Stimulated activated CD8-positive, alpha-beta memory T cell treated with anti-CD3 and anti-CD28 coated beads, Interleukin-12 subunit alpha, Interleukin-12 subunit beta, amount 100 ng/mL, for 24 hours (primary cell): ENCODE results near the gene NPNT.
"Not testable (repeated sequence)": the region's sequence is repeated elsewhere in the genome, so short reads cannot be mapped to it uniquely, and the experiment has no call there.

Experiments
- DNase-seq: peaks from one replicate; pipeline ENCODE4 v3.0.0-alpha.2; 2020; ENCODE audit errors: extremely low read depth

Gene NPNT

GRCh38 chr4:105894660-105895582, at the start of gene NPNT:
Gene NPNT (plus strand): TSS chr4:105895471. CDS start chr4:105895653, 182 bp downstream.
- no peak for DNase-seq

- no peak for DNase-seq
Measured at GRCh38 chr4:105845559-105845958, 49.7 kb upstream of the NPNT start.

GRCh38 chr4:105848359-105848758, 46.9 kb upstream of the NPNT start:
- not testable (repeated sequence) for DNase-seq

GRCh38 chr4:105851196-105851595, 44.1 kb upstream of the NPNT start:
- no peak for DNase-seq

- not testable (repeated sequence) for DNase-seq
Measured at GRCh38 chr4:105852230-105852629, 43.0 kb upstream of the NPNT start.

GRCh38 chr4:105858466-105859040, 36.7 kb upstream of the NPNT start:
- no peak for DNase-seq

- DNase-seq, result no peak
Measured at GRCh38 chr4:105859233-105859632, 36.0 kb upstream of the NPNT start.

- DNase-seq, result no peak
Measured at GRCh38 chr4:105870963-105871362, 24.3 kb upstream of the NPNT start.

- DNase-seq, result no peak
Measured at GRCh38 chr4:105871997-105872396, 23.3 kb upstream of the NPNT start.

- DNase-seq, result no peak
Measured at GRCh38 chr4:105875233-105875632, 20.0 kb upstream of the NPNT start.

GRCh38 chr4:105878668-105879067, 16.6 kb upstream of the NPNT start:
- DNase-seq, result no peak

GRCh38 chr4:105887508-105887907, 7.8 kb upstream of the NPNT start:
- no peak for DNase-seq

GRCh38 chr4:105895583-105896460, 551 bp downstream of the NPNT start:
- no peak for DNase-seq

- DNase-seq, result no peak
Measured at GRCh38 chr4:105896461-105896942, 1.2 kb downstream of the NPNT start.

- no peak for DNase-seq
Measured at GRCh38 chr4:105896984-105897775, 1.9 kb downstream of the NPNT start.

GRCh38 chr4:105900541-105900940, 5.3 kb downstream of the NPNT start:
- no peak for DNase-seq

- DNase-seq, result no peak
Measured at GRCh38 chr4:105902550-105903262, 7.4 kb downstream of the NPNT start.

GRCh38 chr4:105909787-105910281, 14.6 kb downstream of the NPNT start:
- DNase-seq, result no peak

- DNase-seq, result no peak
Measured at GRCh38 chr4:105911426-105911825, 16.2 kb downstream of the NPNT start.

GRCh38 chr4:105912633-105913032, 17.4 kb downstream of the NPNT start:
- DNase-seq, result no peak
